Endothelial cell of umbilical vein (primary cell): ENCODE measurements around the gene SOAT1. TPM values are rescaled to one million over a fixed set of nuclear protein-coding genes. Genes with fewer than 3 reads are reported as not detected.

ENCODE experiments used
- BruUV-seq: library from RNA; stranded (reverse); fragments of 400-500 nt; replicated peaks from 2 replicates; lab custom pipeline; 2021; lab: Mats Ljungman, UMichigan
- CTCF ChIA-PET: fragments of 300-600, 350-600 bp; sonication (Branson Sonifier 250); formaldehyde crosslinking; loops from one replicate; lab custom pipeline; 2021; ENCODE audit warnings: antibody characterized with exemption, inconsistent platforms; lab: Charles Lee
- POLR2A ChIA-PET: fragments of 300-600, 350-600 bp; sonication (Branson Sonifier 250); formaldehyde crosslinking; loops from one replicate; lab custom pipeline; 2021; ENCODE audit warnings: antibody characterized with exemption, inconsistent platforms; lab: Charles Lee
- DNase-seq: peaks from one replicate; pipeline ENCODE4 v3.0.0-alpha.2; 2011; ENCODE audit warnings: low read depth, low spot score
- FAIRE-seq: peaks from 2 replicates; lab custom pipeline; 2011; peaks lifted over from hg19 to GRCh38; lab: Jason Lieb, UNC
- H2AFZ ChIP-seq: 2 replicates; pipeline ENCODE4 v1.6.0; 2012; ENCODE audit warnings: low read depth, low read length, control low read depth, inconsistent platforms
- H3K27ac ChIP-seq: 2 replicates; pipeline ENCODE4 v1.5.1; 2011; ENCODE audit warnings: low read depth, mild to moderate bottlenecking, control low read depth, low read length, moderate library complexity; ENCODE audit not compliant: insufficient read depth
- H3K27me3 ChIP-seq, 2 experiments: 2 replicates each; pipeline versions ENCODE4 v1.6.0 to v1.6.1; 2011; ENCODE audit warnings: low read length in 2 of 2, mixed read lengths in 1 of 2; ENCODE audit not compliant: control insufficient read depth in 2 of 2, insufficient read depth in 2 of 2
- H3K36me3 ChIP-seq, 2 experiments: 2 replicates in 1 of 2; 3 replicates in 1 of 2; pipeline ENCODE4 v1.5.1; 2011; ENCODE audit warnings: low read length in 2 of 2, mild to moderate bottlenecking in 1 of 2, moderate library complexity in 1 of 2; ENCODE audit not compliant: control insufficient read depth in 2 of 2, insufficient read depth in 2 of 2; ENCODE audit errors: extremely low read depth in 1 of 2
- H3K4me1 ChIP-seq: 3 replicates; pipeline ENCODE4 v1.5.1; 2011; ENCODE audit warnings: mild to moderate bottlenecking, low read length; ENCODE audit not compliant: control insufficient read depth, insufficient read depth; ENCODE audit errors: extremely low read depth
- H3K4me2 ChIP-seq: 2 replicates; pipeline ENCODE4 v1.6.1; 2011; ENCODE audit warnings: low read length, control low read depth, mixed read lengths; ENCODE audit not compliant: insufficient read depth
- H3K4me3 ChIP-seq, 3 experiments: fragments of 200-600 bp in 1 of 3; sonication (generic), shearing (Covaris generic) in 1 of 3; replicated peaks in 1 of 3; 2 replicates each; pipeline ENCODE4 v1.5.1; 2011 to 2016; ENCODE audit warnings: control low read depth in 3 of 3, low read length in 3 of 3, mild to moderate bottlenecking in 2 of 3, inconsistent platforms in 1 of 3, low read depth in 1 of 3, moderate library complexity in 1 of 3; ENCODE audit not compliant: insufficient read depth in 1 of 3
- H3K79me2 ChIP-seq: 2 replicates; pipeline ENCODE4 v1.6.0; 2012; ENCODE audit warnings: low read length, inconsistent platforms; ENCODE audit not compliant: control insufficient read depth, insufficient read depth
- H3K9ac ChIP-seq: replicated peaks from 2 replicates; pipeline ENCODE3; 2011; ENCODE audit warnings: low read length, control low read depth; ENCODE audit not compliant: insufficient read depth; ENCODE audit errors: extremely low read depth
- H3K9me1 ChIP-seq: replicated peaks from 3 replicates; pipeline ENCODE4 v1.6.0; 2011; ENCODE audit warnings: mild to moderate bottlenecking, low read length; ENCODE audit not compliant: control insufficient read depth, insufficient read depth; ENCODE audit errors: extremely low read depth
- H3K9me3 ChIP-seq: replicated peaks from 2 replicates; pipeline ENCODE4 v1.5.1; 2012; ENCODE audit warnings: low read length, inconsistent platforms; ENCODE audit not compliant: control insufficient read depth, insufficient read depth
- H4K20me1 ChIP-seq: replicated peaks from 2 replicates; pipeline ENCODE3; 2011; ENCODE audit warnings: mild to moderate bottlenecking, low read length; ENCODE audit not compliant: control insufficient read depth, insufficient read depth; ENCODE audit errors: extremely low read depth
- CTCF ChIP-seq, 2 donors: IDR thresholded peaks; 1 replicate in 1 of 2; 2 replicates in 1 of 2; pipeline ENCODE4 v1.5.1; 2011; ENCODE audit warnings: low read length in 2 of 2, mild to moderate bottlenecking in 2 of 2, moderate library complexity in 2 of 2, control low read depth in 1 of 2, inconsistent platforms in 1 of 2, low read depth in 1 of 2; ENCODE audit not compliant: insufficient read depth in 1 of 2; ENCODE audit errors: extremely low read depth in 1 of 2
- EZH2 ChIP-seq: IDR thresholded peaks from 2 replicates; pipeline ENCODE4 v1.6.1; 2012; ENCODE audit warnings: borderline replicate concordance, low read depth, mild to moderate bottlenecking, moderate library complexity, low read length, inconsistent platforms; ENCODE audit not compliant: severe bottlenecking
- FOS ChIP-seq: IDR thresholded peaks from 2 replicates; pipeline ENCODE4 v1.6.1; 2011; ENCODE audit warnings: mild to moderate bottlenecking, low read length, moderate library complexity, borderline replicate concordance; ENCODE audit not compliant: insufficient read depth
- GATA2 ChIP-seq: IDR thresholded peaks from 2 replicates; pipeline ENCODE4 v1.7.0; 2011; ENCODE audit warnings: low read depth, mild to moderate bottlenecking, moderate library complexity, mixed read lengths, low read length; ENCODE audit not compliant: insufficient read length, insufficient read depth
- JUN ChIP-seq: IDR thresholded peaks from 2 replicates; pipeline ENCODE4 v1.6.1; 2011; ENCODE audit warnings: borderline replicate concordance, low read depth; ENCODE audit not compliant: insufficient read length, insufficient read depth
- MAX ChIP-seq: IDR thresholded peaks from 2 replicates; pipeline ENCODE4 v1.6.1; 2011; ENCODE audit not compliant: insufficient read depth, insufficient read length
- MYC ChIP-seq: IDR thresholded peaks from one replicate; pipeline ENCODE4 v1.6.1; 2011; ENCODE audit warnings: mild to moderate bottlenecking, low read depth, low read length
- POLR2A ChIP-seq: IDR thresholded peaks from 2 replicates; pipeline ENCODE4 v1.6.1; 2012; ENCODE audit warnings: low read depth, mild to moderate bottlenecking, control low read depth, low read length
- POLR2AphosphoS5 ChIP-seq: IDR thresholded peaks from 2 replicates; pipeline ENCODE4 v1.6.1; 2012; ENCODE audit warnings: low read depth, mild to moderate bottlenecking, control low read depth, low read length, moderate library complexity; ENCODE audit not compliant: insufficient read depth
- dilution Hi-C: fragments of 300-500 bp; cut with MboI; formaldehyde crosslinking; loops from one replicate; pipeline ENCODE4 v1.15.0; 2019; ENCODE audit warnings: low sequenced_read_pairs; ENCODE audit not compliant: extremely low pct_ligation_motif_present
- intact Hi-C: fragments of 100-400 bp; cut with micrococcal nuclease; formaldehyde crosslinking; loops from one replicate; pipeline ENCODE4 v1.10.0; 2022
- polyA plus RNA-seq, 4 experiments: library from polyadenylated mRNA; depleted of rRNA in 3 of 4; stranded (reverse) in 3 of 4; unstranded in 1 of 4; fragments of >200 nt; gene quantifications; 2 replicates each; pipeline versions ENCODE4 v1.2.1 to v1.2.3, GENCODE V29; 2011 to 2012; ENCODE audit warnings: missing spikeins in 1 of 4
- total RNA-seq: library from RNA; stranded (reverse); gene quantifications from 2 replicates; pipeline ENCODE4 v1.2.3, GENCODE V29; 2021

SOAT1 gene
- total and polyA plus RNA-seq, 2 donors (not counting 3 experiments of a cell fraction or from before 2014, with no cell fraction given), result 14.0 to 38.2 TPM

- TF ChIP-seq MAX, result no peak
- no peak for TF ChIP-seq JUN
- no peaks in the 10 kb centered on the region for H4K20me1 ChIP-seq
- H3K27ac ChIP-seq, result no peak overlapping the region
- no peak overlapping the region for H3K4me2 ChIP-seq
- intact Hi-C loops, result no loop called here
- FAIRE-seq (no peak), DNase-seq (no peak)
- ChIA-PET POLR2A (no interaction called here), CTCF (interaction anchor here (1.0 kb wide), 1 partner anchor 16 kb away, joined by 4 read pairs; no protein-coding TSS in a partner anchor)
- H3K4me1 ChIP-seq, result no peaks in the 10 kb centered on the region
- H3K9me3 ChIP-seq, result no peaks in the 10 kb centered on the region
- H3K79me2 ChIP-seq, result no peaks in the 10 kb centered on the region
- dilution Hi-C loops, result no loop called here
- no peaks in the 10 kb centered on the region for H3K9me1 ChIP-seq
- H3K9ac ChIP-seq, result no peak overlapping the region
- H2AFZ ChIP-seq, result no peak overlapping the region
- no TSS peak for BruUV-seq
- no peak overlapping the region for H3K4me3 ChIP-seq
- H3K36me3 ChIP-seq, result no peaks in the 10 kb centered on the region
- H3K27me3 ChIP-seq, result no peaks in the 10 kb centered on the region
Observed at GRCh38 chr1:179263121-179263520, 30.5 kb upstream of the SOAT1 start.

GRCh38 chr1:179264507-179264906 is 29.1 kb upstream of the SOAT1 start:
- Histone ChIP-seq H3K4me2 (no peak overlapping the region), H3K9ac (no peak overlapping the region), H3K4me1 (no peaks in the 10 kb centered on the region), H3K27ac (no peak overlapping the region), H3K79me2 (no peaks in the 10 kb centered on the region), H3K9me3 (no peaks in the 10 kb centered on the region), H3K4me3 (no peak overlapping the region), H2AFZ (no peak overlapping the region), H4K20me1 (no peaks in the 10 kb centered on the region), H3K27me3 (no peaks in the 10 kb centered on the region), H3K9me1 (no peaks in the 10 kb centered on the region), H3K36me3 (no peaks in the 10 kb centered on the region)
- ChIA-PET POLR2A (no interaction called here), CTCF (no interaction called here)
- intact Hi-C loops (no loop called here), dilution Hi-C loops (no loop called here)
- DNase-seq, result no peak
- FAIRE-seq, result no peak
- no TSS peak for BruUV-seq
- TF ChIP-seq MYC (no peak), CTCF (IDR thresholded peaks at IDR 0.05; ENCODE audit: extremely low read depth in 1 of 2, insufficient read depth in 1 of 2, low read depth in 1 of 2, low read length in 2 of 2) (no peak), EZH2 (no peak), JUN (no peak), FOS (no peak), GATA2 (no peak), MAX (no peak), POLR2A (no peak), POLR2AphosphoS5 (no peak)
